ENCODE results near the gene ALX3.

DNA sequence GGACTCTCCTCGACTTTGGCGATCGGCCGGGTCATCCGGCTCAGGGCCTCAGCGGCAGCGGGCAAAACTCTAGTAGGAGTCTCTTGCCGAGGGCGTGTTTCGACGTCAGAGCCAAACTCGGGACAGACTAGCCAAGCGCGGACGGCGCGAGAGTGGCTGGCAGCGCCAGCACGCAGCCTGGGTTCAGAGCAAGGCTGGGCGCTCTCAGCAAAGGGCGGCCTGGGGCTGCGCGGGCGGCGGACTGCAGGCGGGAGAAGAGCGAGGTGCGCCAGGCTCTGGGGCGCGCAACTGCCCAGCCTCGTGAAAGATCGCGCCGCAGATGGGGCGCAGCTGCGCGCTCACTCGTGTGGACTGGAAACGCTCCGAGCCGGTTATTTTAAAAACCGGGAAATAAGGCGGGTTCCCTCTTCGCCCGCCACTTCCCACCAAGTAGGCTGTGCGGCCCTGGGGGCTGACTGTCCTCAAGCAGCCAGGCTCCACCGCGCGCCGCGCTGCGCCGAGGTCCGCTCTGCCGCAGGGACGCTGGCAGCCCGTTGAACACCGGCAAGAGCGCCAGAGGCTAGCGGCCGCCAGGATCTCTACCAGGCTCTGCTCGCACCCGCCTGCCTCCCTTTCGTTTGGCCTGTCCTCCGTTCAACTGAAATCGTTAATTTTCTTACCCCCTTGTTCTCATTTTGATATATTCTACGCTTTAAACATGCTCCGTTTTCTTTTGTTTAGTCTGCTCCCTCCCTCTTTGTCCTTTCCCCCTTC, 2.4 kb downstream of the ALX3 start:
- TF ChIP-seq, protein P1, sequence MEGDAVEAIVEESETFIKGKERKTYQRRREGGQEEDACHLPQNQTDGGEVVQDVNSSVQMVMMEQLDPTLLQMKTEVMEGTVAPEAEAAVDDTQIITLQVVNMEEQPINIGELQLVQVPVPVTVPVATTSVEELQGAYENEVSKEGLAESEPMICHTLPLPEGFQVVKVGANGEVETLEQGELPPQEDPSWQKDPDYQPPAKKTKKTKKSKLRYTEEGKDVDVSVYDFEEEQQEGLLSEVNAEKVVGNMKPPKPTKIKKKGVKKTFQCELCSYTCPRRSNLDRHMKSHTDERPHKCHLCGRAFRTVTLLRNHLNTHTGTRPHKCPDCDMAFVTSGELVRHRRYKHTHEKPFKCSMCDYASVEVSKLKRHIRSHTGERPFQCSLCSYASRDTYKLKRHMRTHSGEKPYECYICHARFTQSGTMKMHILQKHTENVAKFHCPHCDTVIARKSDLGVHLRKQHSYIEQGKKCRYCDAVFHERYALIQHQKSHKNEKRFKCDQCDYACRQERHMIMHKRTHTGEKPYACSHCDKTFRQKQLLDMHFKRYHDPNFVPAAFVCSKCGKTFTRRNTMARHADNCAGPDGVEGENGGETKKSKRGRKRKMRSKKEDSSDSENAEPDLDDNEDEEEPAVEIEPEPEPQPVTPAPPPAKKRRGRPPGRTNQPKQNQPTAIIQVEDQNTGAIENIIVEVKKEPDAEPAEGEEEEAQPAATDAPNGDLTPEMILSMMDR (IDR thresholded peaks at IDR 0.05): no peak
- TF ChIP-seq POLR2A (IDR thresholded peaks at IDR 0.05): no peak

Measured in thyroid gland (tissue), 4 donors.